ENCODE results near the gene PLA2G2F. TPM values are rescaled to one million over a fixed set of nuclear protein-coding genes. Genes with fewer than 3 reads are reported as not detected.

Gene PLA2G2F
- total and polyA plus RNA-seq, 10 of the 15 experiments (the other 5 are each of a cell fraction or from before 2014, with no cell fraction given), result 0.03 TPM; not detected in 9

DNA sequence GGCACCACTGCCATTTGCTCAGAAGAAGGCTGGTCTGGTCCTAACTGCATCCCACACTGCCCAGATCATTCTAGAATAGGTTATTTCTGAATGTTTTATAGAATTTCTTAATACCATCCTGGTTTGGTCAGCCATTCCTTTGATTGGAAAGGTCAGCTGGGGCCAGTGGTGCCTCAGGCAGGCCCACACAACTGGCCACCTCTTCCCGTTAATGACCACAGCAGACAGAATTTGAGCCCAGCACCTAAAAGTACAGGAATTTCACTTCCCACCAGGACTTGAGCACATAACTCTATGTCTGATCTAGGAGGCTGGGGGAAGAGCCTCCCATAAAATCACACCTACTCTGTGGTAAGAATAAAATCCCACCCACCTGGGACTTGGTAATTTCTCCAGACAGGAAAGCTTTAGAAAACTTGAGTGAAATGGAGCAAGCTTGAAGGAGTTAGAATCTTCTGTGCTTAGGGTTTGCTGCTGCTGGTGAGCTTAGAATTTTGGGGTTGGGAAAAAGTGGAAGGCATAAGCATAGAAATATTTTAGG lies 53.8 kb downstream of the PLA2G2F start:
- FAIRE-seq (no peak), ATAC-seq (no peak), DNase-seq (ENCODE audit: low read depth, low spot score) (no peak)
- Histone ChIP-seq H2AFZ (ENCODE audit: control insufficient read depth, low read depth, low read length) (no peak overlapping the region), H3K4me1 (ENCODE audit: control insufficient read depth, insufficient read depth, low read length) (no peaks in the 10 kb centered on the region), H3K9ac (ENCODE audit: control insufficient read depth, insufficient read depth, low read length) (no peak overlapping the region), H3K27me3 (replicated peaks in 1 of 2; ENCODE audit: control insufficient read depth in 2 of 2, insufficient read depth in 2 of 2, low read length in 1 of 2) (peaks cover 3 to 11% of the 10 kb centered on the region in 2 experiments), H3K9me3 (replicated peaks; ENCODE audit: control insufficient read depth, insufficient read depth, low read length) (no peaks in the 10 kb centered on the region), H3K27ac (ENCODE audit: control insufficient read depth, insufficient read depth) (no peak overlapping the region), H3K4me3 (no peak overlapping the region), H3K4me2 (ENCODE audit: control insufficient read depth, insufficient read depth) (no peak overlapping the region), H4K20me1 (ENCODE audit: control insufficient read depth, insufficient read depth) (no peaks in the 10 kb centered on the region), H3K36me3 (ENCODE audit: control insufficient read depth in 2 of 2, insufficient read depth in 2 of 2, low read length in 1 of 2) (no peaks in the 10 kb centered on the region), H3K79me2 (ENCODE audit: control insufficient read depth, insufficient read depth, low read length) (no peaks in the 10 kb centered on the region)
- ChIA-PET CTCF (interaction anchor here (0.9 to 5.3 kb wide), 10 partner anchors 11 to 274 kb away, joined by 3 to 52 read pairs (median 6); no protein-coding TSS in a partner anchor), RAD21 (ENCODE audit: unreplicated experiment) (no interaction called here), SMC1A (ENCODE audit: uncharacterized antibody, unreplicated experiment) (interaction anchor here (1.1 to 2.3 kb wide), 5 partner anchors 14 to 291 kb away, joined by 3 to 8 read pairs (median 6); no protein-coding TSS in a partner anchor), POLR2A (interaction anchor here (0.6 kb wide), 1 partner anchor 583 kb away, joined by 5 read pairs; no protein-coding TSS in a partner anchor)
- intact Hi-C loops (cut with micrococcal nuclease; ENCODE audit: unreplicated experiment) (loop anchor here (10.0 kb wide), 1 partner anchor 218 kb away; the partner anchor contains the start of gene PLA2G2A), in situ Hi-C loops (cut with MboI) (loop anchor here (5.0 kb wide), 1 partner anchor 276 kb away; no protein-coding TSS in a partner anchor)
- WGBS (ENCODE audit: insufficient coverage, insufficient replicate concordance, low lambda C conversion rate, missing lambda C conversion rate), result 44% methylated on average over 1 of the region's 1 CpG
- BruUV-seq (replicated peaks), result no TSS peak
- TF ChIP-seq SP1 (IDR thresholded peaks at IDR 0.05; ENCODE audit: low read depth, low read length) (no peak), MTA3 (IDR thresholded peaks at IDR 0.05; ENCODE audit: borderline replicate concordance, low read length) (no peak), HDAC2 (IDR thresholded peaks at IDR 0.05) (no peak), MYC (IDR thresholded peaks at IDR 0.05; ENCODE audit: insufficient read depth, insufficient read length, insufficient replicate concordance, low read length, severe bottlenecking) (no peak), POLR2AphosphoS2 (IDR thresholded peaks at IDR 0.05; ENCODE audit: low read depth, low read length) (no peak), ETV6 (conservative IDR thresholded peaks at IDR 0.05 in 1 of 2, IDR thresholded peaks at IDR 0.05 in 1 of 2; ENCODE audit: borderline replicate concordance in 1 of 2, low read depth in 1 of 2) (no peak), MTA2 (IDR thresholded peaks at IDR 0.05; ENCODE audit: low read depth) (no peak), SREBF1 (IDR thresholded peaks at IDR 0.05; ENCODE audit: low read length) (no peak), TARDBP (IDR thresholded peaks at IDR 0.05; ENCODE audit: borderline replicate concordance) (no peak), USF1 (IDR thresholded peaks at IDR 0.05; ENCODE audit: borderline replicate concordance, extremely low read length, insufficient read depth, low read depth, low read length) (no peak), CBX3 (IDR thresholded peaks at IDR 0.05; ENCODE audit: borderline replicate concordance, low read depth) (no peak)
- TF ChIP-seq, protein P1, sequence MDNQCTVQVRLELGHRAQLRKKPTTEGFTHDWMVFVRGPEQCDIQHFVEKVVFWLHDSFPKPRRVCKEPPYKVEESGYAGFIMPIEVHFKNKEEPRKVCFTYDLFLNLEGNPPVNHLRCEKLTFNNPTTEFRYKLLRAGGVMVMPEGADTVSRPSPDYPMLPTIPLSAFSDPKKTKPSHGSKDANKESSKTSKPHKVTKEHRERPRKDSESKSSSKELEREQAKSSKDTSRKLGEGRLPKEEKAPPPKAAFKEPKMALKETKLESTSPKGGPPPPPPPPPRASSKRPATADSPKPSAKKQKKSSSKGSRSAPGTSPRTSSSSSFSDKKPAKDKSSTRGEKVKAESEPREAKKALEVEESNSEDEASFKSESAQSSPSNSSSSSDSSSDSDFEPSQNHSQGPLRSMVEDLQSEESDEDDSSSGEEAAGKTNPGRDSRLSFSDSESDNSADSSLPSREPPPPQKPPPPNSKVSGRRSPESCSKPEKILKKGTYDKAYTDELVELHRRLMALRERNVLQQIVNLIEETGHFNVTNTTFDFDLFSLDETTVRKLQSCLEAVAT (IDR thresholded peaks at IDR 0.05), result no peak
- TF ChIP-seq, protein P2, sequence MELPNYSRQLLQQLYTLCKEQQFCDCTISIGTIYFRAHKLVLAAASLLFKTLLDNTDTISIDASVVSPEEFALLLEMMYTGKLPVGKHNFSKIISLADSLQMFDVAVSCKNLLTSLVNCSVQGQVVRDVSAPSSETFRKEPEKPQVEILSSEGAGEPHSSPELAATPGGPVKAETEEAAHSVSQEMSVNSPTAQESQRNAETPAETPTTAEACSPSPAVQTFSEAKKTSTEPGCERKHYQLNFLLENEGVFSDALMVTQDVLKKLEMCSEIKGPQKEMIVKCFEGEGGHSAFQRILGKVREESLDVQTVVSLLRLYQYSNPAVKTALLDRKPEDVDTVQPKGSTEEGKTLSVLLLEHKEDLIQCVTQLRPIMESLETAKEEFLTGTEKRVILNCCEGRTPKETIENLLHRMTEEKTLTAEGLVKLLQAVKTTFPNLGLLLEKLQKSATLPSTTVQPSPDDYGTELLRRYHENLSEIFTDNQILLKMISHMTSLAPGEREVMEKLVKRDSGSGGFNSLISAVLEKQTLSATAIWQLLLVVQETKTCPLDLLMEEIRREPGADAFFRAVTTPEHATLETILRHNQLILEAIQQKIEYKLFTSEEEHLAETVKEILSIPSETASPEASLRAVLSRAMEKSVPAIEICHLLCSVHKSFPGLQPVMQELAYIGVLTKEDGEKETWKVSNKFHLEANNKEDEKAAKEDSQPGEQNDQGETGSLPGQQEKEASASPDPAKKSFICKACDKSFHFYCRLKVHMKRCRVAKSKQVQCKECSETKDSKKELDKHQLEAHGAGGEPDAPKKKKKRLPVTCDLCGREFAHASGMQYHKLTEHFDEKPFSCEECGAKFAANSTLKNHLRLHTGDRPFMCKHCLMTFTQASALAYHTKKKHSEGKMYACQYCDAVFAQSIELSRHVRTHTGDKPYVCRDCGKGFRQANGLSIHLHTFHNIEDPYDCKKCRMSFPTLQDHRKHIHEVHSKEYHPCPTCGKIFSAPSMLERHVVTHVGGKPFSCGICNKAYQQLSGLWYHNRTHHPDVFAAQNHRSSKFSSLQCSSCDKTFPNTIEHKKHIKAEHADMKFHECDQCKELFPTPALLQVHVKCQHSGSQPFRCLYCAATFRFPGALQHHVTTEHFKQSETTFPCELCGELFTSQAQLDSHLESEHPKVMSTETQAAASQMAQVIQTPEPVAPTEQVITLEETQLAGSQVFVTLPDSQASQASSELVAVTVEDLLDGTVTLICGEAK (IDR thresholded peaks at IDR 0.05; ENCODE audit: borderline replicate concordance), result no peak

Data from GM12878 (cell line).